OCI-LY3 (cell line): ENCODE results near the gene MXI1.

ENCODE experiments used
- EZH2phosphoT487 ChIP-seq: fragments of 200-600 bp; shearing (Covaris generic); IDR thresholded peaks from 2 replicates; pipeline ENCODE4 v1.6.1; 2018; ENCODE audit warnings: antibody characterized with exemption, mixed run types, low read depth
- TF ChIP-seq, protein P1 (sequence below): fragments of 200-600, 300-600 bp; sonication (generic); IDR thresholded peaks from 2 replicates; pipeline ENCODE4 v1.5.1; 2014; ENCODE audit warnings: antibody characterized with exemption, low read length, low read depth

DNA sequence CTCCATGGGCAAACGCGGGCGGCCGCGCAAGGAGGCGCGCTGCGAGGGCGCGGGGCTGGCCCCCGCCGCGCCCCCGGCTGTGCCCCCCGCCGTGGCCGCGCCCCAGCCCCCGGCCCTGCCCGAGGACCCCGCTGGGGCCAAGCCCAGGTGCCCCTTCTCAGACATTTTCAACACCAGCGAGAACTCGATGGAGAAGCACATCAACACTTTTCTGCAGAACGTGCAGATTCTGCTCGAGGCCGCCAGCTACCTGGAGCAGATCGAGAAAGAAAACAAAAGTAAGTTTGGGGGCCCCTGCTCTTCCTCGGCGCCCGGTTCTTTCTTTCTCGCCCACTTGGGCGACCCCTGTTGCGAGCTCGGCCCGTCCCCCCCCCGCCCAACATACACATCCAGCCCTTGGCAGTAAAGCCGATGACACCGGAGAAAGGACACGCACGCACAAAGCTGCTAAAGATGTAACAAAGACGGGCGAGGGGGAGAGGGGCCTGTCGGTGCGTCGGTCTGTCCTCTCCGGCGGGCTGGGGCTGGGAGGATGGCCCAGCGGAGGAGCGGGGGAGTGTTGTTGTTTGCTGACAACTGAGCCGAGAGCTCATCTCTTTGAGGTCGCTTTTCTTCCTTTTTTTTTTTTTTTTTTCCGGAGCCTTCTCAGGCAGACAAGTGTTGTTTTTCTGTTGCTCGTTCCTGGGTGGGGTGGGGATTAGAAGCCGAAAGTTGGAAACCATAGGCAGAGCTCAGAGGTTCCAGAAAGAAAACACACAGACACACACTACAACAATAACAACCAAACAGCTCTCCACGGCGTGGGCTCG, 604 bp downstream of the MXI1 start:
- TF ChIP-seq, protein P1, sequence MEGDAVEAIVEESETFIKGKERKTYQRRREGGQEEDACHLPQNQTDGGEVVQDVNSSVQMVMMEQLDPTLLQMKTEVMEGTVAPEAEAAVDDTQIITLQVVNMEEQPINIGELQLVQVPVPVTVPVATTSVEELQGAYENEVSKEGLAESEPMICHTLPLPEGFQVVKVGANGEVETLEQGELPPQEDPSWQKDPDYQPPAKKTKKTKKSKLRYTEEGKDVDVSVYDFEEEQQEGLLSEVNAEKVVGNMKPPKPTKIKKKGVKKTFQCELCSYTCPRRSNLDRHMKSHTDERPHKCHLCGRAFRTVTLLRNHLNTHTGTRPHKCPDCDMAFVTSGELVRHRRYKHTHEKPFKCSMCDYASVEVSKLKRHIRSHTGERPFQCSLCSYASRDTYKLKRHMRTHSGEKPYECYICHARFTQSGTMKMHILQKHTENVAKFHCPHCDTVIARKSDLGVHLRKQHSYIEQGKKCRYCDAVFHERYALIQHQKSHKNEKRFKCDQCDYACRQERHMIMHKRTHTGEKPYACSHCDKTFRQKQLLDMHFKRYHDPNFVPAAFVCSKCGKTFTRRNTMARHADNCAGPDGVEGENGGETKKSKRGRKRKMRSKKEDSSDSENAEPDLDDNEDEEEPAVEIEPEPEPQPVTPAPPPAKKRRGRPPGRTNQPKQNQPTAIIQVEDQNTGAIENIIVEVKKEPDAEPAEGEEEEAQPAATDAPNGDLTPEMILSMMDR, result no peak
- no peak for TF ChIP-seq EZH2phosphoT487
